ENCODE measurements around the gene FBN3. TPM values are rescaled to one million over a fixed set of nuclear protein-coding genes. Genes with fewer than 3 reads are reported as not detected.

Gene FBN3
- total RNA-seq, 4 donors from 2014 or later, result 0.02 TPM; not detected in 3

DNA sequence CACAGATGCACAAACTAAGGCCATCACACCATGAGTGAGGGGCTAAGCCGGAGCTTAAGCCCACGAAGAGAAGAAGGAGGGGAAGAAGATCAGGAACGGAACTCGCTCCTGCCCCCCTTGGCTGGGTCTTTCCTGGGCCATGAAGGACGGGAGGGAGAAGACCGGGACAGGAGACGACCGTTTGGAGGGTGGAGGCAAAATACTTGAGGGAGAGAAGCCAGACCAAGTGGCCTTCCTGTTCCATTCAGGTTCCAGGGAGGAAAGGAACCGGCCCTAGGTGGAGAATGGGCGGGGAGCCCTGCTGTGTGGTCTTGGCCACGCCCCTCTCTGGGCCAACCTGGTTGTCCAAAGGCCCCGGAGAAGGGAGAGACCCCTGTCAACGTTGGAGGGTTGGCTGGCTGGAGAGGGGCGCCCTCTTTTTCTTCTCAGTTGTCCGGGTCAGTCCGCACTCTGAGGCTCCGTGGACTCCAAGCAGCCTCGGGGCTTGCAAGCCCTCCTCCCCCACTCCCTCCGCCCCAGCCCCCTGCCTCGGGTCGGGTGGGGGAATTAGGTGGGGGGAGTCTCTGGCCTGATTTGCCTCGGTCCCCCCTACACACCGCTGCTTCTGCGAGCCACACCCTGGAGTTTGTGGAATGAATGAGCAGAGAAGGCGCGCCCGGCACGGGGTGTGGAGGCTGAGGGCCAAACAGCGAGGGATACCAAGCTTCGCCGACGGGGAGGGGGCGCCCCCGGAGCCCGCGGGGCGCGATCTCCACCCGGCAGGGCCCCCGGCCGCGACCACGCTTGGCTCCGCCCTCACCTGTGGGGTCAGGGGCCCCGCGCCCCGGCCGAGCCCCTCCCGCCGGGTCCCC, 757 bp downstream of the FBN3 start:
- H3K4me1 ChIP-seq, result peaks cover 0 to 17% (median 12%) of the 10 kb centered on the region in 3 donors
- WGBS, 2 donors (ENCODE audit: low coverage in 1 of 2), result 0 to 15% methylated on average over 5 to 10 of the region's 50 CpGs
- no peak for ATAC-seq
- peaks cover 89% of the 10 kb centered on the region for H3K27me3 ChIP-seq
- no peak overlapping the region for H3K27ac ChIP-seq
- H3K9me3 ChIP-seq, result no peaks in the 10 kb centered on the region
- no peaks in the 10 kb centered on the region for H3K36me3 ChIP-seq
- TF ChIP-seq EP300 (IDR thresholded peaks at IDR 0.05) (no peak), POLR2AphosphoS5 (IDR thresholded peaks at IDR 0.05) (no peak)
- TF ChIP-seq, protein P1, sequence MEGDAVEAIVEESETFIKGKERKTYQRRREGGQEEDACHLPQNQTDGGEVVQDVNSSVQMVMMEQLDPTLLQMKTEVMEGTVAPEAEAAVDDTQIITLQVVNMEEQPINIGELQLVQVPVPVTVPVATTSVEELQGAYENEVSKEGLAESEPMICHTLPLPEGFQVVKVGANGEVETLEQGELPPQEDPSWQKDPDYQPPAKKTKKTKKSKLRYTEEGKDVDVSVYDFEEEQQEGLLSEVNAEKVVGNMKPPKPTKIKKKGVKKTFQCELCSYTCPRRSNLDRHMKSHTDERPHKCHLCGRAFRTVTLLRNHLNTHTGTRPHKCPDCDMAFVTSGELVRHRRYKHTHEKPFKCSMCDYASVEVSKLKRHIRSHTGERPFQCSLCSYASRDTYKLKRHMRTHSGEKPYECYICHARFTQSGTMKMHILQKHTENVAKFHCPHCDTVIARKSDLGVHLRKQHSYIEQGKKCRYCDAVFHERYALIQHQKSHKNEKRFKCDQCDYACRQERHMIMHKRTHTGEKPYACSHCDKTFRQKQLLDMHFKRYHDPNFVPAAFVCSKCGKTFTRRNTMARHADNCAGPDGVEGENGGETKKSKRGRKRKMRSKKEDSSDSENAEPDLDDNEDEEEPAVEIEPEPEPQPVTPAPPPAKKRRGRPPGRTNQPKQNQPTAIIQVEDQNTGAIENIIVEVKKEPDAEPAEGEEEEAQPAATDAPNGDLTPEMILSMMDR (IDR thresholded peaks at IDR 0.05), result no peak
- peak overlapping the region in 1 of 2 donors; percentile 39 for H3K4me3 ChIP-seq

DNA sequence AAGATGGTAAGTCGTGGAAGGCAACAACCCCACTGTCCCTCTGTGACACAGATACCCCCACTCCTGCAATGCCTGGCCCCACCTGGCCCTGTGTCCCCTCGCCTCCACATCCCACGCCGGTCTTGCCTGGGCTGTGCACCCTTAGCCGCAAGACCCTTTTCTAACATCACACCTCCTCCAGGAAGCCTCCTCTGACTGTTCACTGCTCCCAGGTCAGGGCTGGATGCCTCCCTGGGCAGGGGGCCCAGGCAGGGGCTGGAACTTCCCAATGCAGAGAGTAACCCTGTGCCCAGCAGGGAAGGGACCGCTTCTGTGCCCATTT, 1.3 kb downstream of the FBN3 start:
- TF ChIP-seq EP300 (IDR thresholded peaks at IDR 0.05) (no peak), POLR2AphosphoS5 (IDR thresholded peaks at IDR 0.05) (no peak), POLR2A (IDR thresholded peaks at IDR 0.05) (no peak)
- TF ChIP-seq, protein P1 (IDR thresholded peaks at IDR 0.05), result no peak
- no peak for ATAC-seq
- H3K27ac ChIP-seq, result no peak overlapping the region
- H3K36me3 ChIP-seq, result no peaks in the 10 kb centered on the region
- WGBS, 2 donors (ENCODE audit: low coverage in 1 of 2), result 97% methylated on average over 3 of the region's 6 CpGs; no CpG with 5 or more reads in 1 of the 2 donors
- no peak overlapping the region for H3K4me3 ChIP-seq
- peaks cover 87% of the 10 kb centered on the region for H3K27me3 ChIP-seq
- peaks cover 0 to 17% (median 12%) of the 10 kb centered on the region in 3 donors for H3K4me1 ChIP-seq
- no peaks in the 10 kb centered on the region for H3K9me3 ChIP-seq

DNA sequence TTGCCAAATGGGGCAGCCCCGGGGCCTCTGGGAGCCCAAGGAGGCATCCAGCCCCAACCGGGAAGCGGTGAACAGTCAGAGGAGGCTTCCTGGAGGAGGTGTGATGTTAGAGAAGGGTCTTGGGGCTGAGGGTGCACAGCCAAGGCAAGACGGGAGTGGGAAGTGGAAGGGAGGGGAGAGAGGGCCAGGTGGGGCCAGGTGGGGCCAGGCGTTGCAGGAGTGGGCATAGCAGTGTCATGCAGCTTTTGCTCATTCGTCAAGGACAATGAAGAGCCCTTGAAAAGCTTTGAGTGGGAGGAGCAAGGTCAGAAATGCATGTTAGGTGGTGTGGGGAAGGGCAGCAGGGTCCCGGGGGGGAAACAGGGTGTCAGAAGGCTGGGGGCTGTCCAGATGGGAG, 1.8 kb downstream of the FBN3 start:
- Histone ChIP-seq H3K36me3 (no peaks in the 10 kb centered on the region), H3K4me1 (peaks cover 0 to 17% (median 12%) of the 10 kb centered on the region in 3 donors), H3K9me3 (no peaks in the 10 kb centered on the region), H3K4me3 (no peak overlapping the region), H3K27me3 (peaks cover 87% of the 10 kb centered on the region), H3K27ac (no peak overlapping the region)
- TF ChIP-seq POLR2AphosphoS5 (IDR thresholded peaks at IDR 0.05) (no peak), POLR2A (IDR thresholded peaks at IDR 0.05) (no peak), EP300 (IDR thresholded peaks at IDR 0.05) (no peak)
- TF ChIP-seq, protein P1 (IDR thresholded peaks at IDR 0.05), result no peak
- no peak for ATAC-seq
- whole genome bisulfite sequencing, 2 donors (ENCODE audit: low coverage in 1 of 2), result 36 to 57% methylated on average over 3 to 7 of the region's 7 CpGs

DNA sequence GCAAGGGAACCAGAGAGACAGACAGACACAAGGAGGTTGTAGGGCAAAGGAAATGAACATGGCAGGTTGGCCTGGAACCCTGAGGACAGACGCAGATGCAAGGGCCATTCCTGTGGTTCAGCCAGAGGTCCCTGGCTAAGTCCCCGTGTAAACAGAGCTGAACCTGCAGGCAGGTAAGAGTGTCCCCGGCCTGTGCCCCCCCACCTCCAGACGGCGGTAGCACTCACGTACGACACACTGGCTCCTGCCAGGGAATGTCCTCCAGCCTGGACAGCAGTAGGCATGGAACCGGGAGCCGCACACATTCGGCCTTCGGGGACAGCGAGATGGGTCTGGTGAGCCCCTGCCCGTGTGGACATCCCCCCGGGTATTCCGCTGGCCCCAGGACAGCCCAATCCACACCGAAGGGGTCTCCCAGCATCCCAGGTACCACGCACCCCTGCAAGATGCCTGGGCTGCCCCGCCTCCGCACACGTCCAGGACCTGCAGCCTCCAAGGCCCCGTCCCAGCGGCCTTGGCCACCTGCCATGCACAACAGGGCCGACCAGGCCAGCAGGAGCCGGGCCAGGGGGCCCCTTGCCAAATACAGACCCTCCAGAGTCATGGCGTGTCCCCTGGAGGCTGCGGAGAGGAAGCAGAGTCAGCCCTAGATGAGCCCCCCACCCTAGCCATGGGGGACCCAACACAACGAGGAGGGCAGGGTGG, 2.4 kb downstream of the FBN3 start:
- H3K9me3 ChIP-seq, result no peaks in the 10 kb centered on the region
- no peak overlapping the region for H3K27ac ChIP-seq
- H3K36me3 ChIP-seq, result no peaks in the 10 kb centered on the region
- H3K27me3 ChIP-seq, result peaks cover 88% of the 10 kb centered on the region
- TF ChIP-seq EP300 (IDR thresholded peaks at IDR 0.05) (no peak), POLR2A (IDR thresholded peaks at IDR 0.05) (no peak), POLR2AphosphoS5 (IDR thresholded peaks at IDR 0.05) (no peak)
- TF ChIP-seq, protein P1 (IDR thresholded peaks at IDR 0.05), result no peak
- 0 to 70% methylated on average over 1 to 7 of the region's 27 CpGs for WGBS, 2 donors (ENCODE audit: low coverage in 1 of 2)
- no peak for ATAC-seq
- no peak overlapping the region for H3K4me3 ChIP-seq
- H3K4me1 ChIP-seq, result peaks cover 0 to 17% (median 12%) of the 10 kb centered on the region in 3 donors

Measured in gastroesophageal sphincter (tissue), 4 donors.